Thyroid gland (tissue), 4 donors: ENCODE results near the gene HES7. TPM values are rescaled to one million over a fixed set of nuclear protein-coding genes. Genes with fewer than 3 reads are reported as not detected.

Experiments
- DNase-seq, 2 donors: peaks; one replicate each; pipeline ENCODE4 v3.0.0-alpha.2; 2019
- H3K27ac ChIP-seq, 3 donors: fragments of 200-600 bp; sonication (generic); 1 replicate in 2 of 3; 2 replicates in 1 of 3; pipeline ENCODE4 v1.5.1; 2016 to 2019; ENCODE audit warnings: mild to moderate bottlenecking in 1 of 3, moderate library complexity in 1 of 3
- H3K27me3 ChIP-seq: fragments of 200-600 bp; sonication (generic); one replicate; pipeline ENCODE4 v1.5.1; 2019
- H3K36me3 ChIP-seq, 2 donors: fragments of 200-600 bp; sonication (generic); one replicate each; pipeline ENCODE4 v1.5.1; 2016 to 2019
- H3K4me1 ChIP-seq, 2 donors: fragments of 200-600 bp; sonication (generic); one replicate each; pipeline ENCODE4 v1.5.1; 2017 to 2019
- H3K4me3 ChIP-seq, 3 donors: fragments of 200-600 bp; sonication (generic); replicated peaks in 1 of 3; 1 replicate in 2 of 3; 2 replicates in 1 of 3; pipeline ENCODE4 v1.5.1; 2016; ENCODE audit warnings: mild to moderate bottlenecking in 1 of 3
- H3K9me3 ChIP-seq: fragments of 200-600 bp; sonication (generic); one replicate; pipeline ENCODE4 v1.5.1; 2017
- POLR2A ChIP-seq, 2 donors: fragments of 450-650 bp; IDR thresholded peaks; one replicate each; pipeline ENCODE4 v1.6.1; 2017; ENCODE audit warnings: antibody characterized with exemption in 2 of 2, mild to moderate bottlenecking in 2 of 2, moderate library complexity in 1 of 2
- WGBS, 2 donors: methylation state at CpG; one replicate each; pipeline ENCODE4 v1.1.5; 2017; 5-methylcytosine and 5-hydroxymethylcytosine counted together
- intact Hi-C: fragments of 100-400 bp; cut with DNase I; formaldehyde crosslinking; loops from one replicate; pipeline ENCODE4 v1.15.1; 2023
- total RNA-seq, 4 donors: library from RNA; depleted of rRNA; stranded (reverse); fragments of >200 nt; gene quantifications; one replicate each; pipeline ENCODE4 v1.2.3, GENCODE V29; 2016
- TF ChIP-seq, protein P1 (sequence below), 6 experiments: fragments of 200-600 bp in 3 of 6; fragments of 450-650 bp in 3 of 6; sonication (generic) in 3 of 6; IDR thresholded peaks; one replicate each; pipeline ENCODE4 v1.5.1; 2016 to 2019; ENCODE audit warnings: antibody characterized with exemption in 6 of 6, mild to moderate bottlenecking in 2 of 6, inconsistent platforms in 1 of 6, moderate library complexity in 1 of 6

Gene HES7
- total RNA-seq, 4 donors from 2014 or later = 1.7 TPM; not detected in 3

GRCh38 chr17:8143581-8144400 lies 19.9 kb upstream of the HES7 start:
- DNase-seq = no peak
- no peak overlapping the region for H3K27ac ChIP-seq
- intact Hi-C loops = loop anchor here (10.0 kb wide), 1 partner anchor 299 kb away; no protein-coding TSS in a partner anchor
- H3K27me3 ChIP-seq = no peaks in the 10 kb centered on the region
- TF ChIP-seq, protein P1, sequence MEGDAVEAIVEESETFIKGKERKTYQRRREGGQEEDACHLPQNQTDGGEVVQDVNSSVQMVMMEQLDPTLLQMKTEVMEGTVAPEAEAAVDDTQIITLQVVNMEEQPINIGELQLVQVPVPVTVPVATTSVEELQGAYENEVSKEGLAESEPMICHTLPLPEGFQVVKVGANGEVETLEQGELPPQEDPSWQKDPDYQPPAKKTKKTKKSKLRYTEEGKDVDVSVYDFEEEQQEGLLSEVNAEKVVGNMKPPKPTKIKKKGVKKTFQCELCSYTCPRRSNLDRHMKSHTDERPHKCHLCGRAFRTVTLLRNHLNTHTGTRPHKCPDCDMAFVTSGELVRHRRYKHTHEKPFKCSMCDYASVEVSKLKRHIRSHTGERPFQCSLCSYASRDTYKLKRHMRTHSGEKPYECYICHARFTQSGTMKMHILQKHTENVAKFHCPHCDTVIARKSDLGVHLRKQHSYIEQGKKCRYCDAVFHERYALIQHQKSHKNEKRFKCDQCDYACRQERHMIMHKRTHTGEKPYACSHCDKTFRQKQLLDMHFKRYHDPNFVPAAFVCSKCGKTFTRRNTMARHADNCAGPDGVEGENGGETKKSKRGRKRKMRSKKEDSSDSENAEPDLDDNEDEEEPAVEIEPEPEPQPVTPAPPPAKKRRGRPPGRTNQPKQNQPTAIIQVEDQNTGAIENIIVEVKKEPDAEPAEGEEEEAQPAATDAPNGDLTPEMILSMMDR (IDR thresholded peaks at IDR 0.05) = no peak
- TF ChIP-seq POLR2A (IDR thresholded peaks at IDR 0.05) = no peak
- peaks cover 93 to 97% of the 10 kb centered on the region in 2 donors for H3K36me3 ChIP-seq
- peaks cover 10 to 25% of the 10 kb centered on the region in 2 donors for H3K4me1 ChIP-seq
- H3K9me3 ChIP-seq = no peaks in the 10 kb centered on the region
- 92% methylated on average over 21 to 22 of the region's 22 CpGs for WGBS, 2 donors
- no peak overlapping the region for H3K4me3 ChIP-seq

GRCh38 chr17:8142887-8143580 lies 19.1 kb upstream of the HES7 start:
- intact Hi-C loops = loop anchor here (10.0 kb wide), 1 partner anchor 298 kb away; no protein-coding TSS in a partner anchor
- Histone ChIP-seq H3K4me3 (no peak overlapping the region), H3K27ac (no peak overlapping the region), H3K9me3 (no peaks in the 10 kb centered on the region), H3K36me3 (peaks cover 86 to 89% of the 10 kb centered on the region in 2 donors), H3K27me3 (no peaks in the 10 kb centered on the region), H3K4me1 (peaks cover 15 to 30% of the 10 kb centered on the region in 2 donors)
- DNase-seq = no peak
- TF ChIP-seq, protein P1 (IDR thresholded peaks at IDR 0.05) = no peak
- no peak for TF ChIP-seq POLR2A (IDR thresholded peaks at IDR 0.05)
- 91 to 93% methylated on average over 8 to 14 of the region's 15 CpGs for WGBS, 2 donors

GRCh38 chr17:8142158-8142886 lies 18.4 kb upstream of the HES7 start:
- peaks cover 79 to 82% of the 10 kb centered on the region in 2 donors for H3K36me3 ChIP-seq
- H3K9me3 ChIP-seq = no peaks in the 10 kb centered on the region
- intact Hi-C loops = loop anchor here (10.0 kb wide), 1 partner anchor 298 kb away; no protein-coding TSS in a partner anchor
- no peak overlapping the region for H3K4me3 ChIP-seq
- no peaks in the 10 kb centered on the region for H3K27me3 ChIP-seq
- DNase-seq = no peak
- peaks cover 19 to 35% of the 10 kb centered on the region in 2 donors for H3K4me1 ChIP-seq
- WGBS, 2 donors = 90 to 93% methylated on average over 6 to 15 of the region's 23 CpGs
- no peak overlapping the region for H3K27ac ChIP-seq
- TF ChIP-seq POLR2A (IDR thresholded peaks at IDR 0.05) = no peak
- TF ChIP-seq, protein P1 (IDR thresholded peaks at IDR 0.05) = no peak

DNA sequence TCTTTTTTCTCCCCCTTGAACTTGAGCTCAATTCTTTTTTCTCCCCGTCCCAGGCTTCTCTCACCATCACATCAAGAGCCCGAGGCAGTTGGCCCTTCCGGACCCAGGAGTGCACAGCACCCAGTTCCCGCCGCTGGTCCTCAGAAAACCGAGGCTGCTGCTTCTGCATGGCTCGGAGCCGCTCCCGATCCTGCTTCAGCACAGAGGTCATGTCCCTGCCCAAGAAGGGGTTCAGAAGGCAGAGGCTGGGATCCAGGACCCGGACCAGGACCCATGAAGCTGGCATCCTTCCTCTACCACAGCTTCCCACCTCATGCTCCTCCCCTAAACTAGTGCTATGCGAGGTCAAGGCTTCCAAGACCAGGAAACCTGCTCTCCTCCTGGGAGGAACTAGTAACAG lies 17.8 kb upstream of the HES7 start:
- no peaks in the 10 kb centered on the region for H3K27me3 ChIP-seq
- intact Hi-C loops = loop anchor here (10.0 kb wide), 1 partner anchor 297 kb away; no protein-coding TSS in a partner anchor
- DNase-seq = no peak
- no peaks in the 10 kb centered on the region for H3K9me3 ChIP-seq
- H3K36me3 ChIP-seq = peaks cover 73 to 77% of the 10 kb centered on the region in 2 donors
- no peak overlapping the region for H3K4me3 ChIP-seq
- peaks cover 19 to 35% of the 10 kb centered on the region in 2 donors for H3K4me1 ChIP-seq
- H3K27ac ChIP-seq = no peak overlapping the region
- 92 to 94% methylated on average over 10 to 11 of the region's 11 CpGs for WGBS, 2 donors
- TF ChIP-seq, protein P1 (IDR thresholded peaks at IDR 0.05) = no peak
- TF ChIP-seq POLR2A (IDR thresholded peaks at IDR 0.05) = no peak
